ENCODE results near the gene FKRP. TPM values are rescaled to one million over a fixed set of nuclear protein-coding genes. Genes with fewer than 3 reads are reported as not detected.

The FKRP gene
- polyA plus RNA-seq, 1 donor (not counting 4 experiments of a cell fraction or from before 2014, with no cell fraction given), result 6.1 TPM

DNA sequence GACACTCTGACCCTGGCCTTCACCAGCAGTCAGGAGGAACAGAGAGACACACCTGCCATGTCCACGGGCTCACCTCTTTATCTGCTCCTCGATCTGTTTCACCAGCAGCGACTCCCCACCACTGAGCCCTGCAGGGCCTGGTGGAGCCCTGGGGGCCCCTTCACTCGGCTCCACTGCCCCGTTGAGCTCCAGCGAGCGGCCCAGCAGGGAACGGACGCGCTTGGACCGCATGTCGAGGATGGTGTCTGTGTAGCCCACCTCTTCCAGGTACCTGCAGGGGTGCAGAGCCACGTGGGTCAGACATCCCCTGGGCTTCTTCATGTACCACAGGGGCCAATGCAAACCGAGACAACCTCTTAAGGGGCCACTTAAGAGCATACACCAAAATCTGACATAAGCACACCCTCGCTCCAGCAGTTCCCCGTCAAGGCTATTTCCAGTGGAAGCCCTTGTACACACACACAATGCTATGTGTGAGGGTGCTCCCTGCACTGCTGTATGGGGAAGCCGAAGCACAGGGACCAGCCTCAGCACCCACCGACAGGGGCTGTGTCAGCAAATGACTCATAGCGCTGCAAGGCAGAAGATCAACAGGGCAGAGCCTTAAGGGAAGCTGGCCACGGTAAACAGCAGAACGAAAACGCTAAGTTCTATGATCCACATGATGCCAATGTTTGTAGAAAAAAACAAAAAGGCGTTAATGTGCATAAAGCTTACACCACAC is 12.7 kb upstream of the FKRP start:
- FAIRE-seq (no peak), DNase-seq (ENCODE audit: low read depth, low spot score) (no peak)
- Histone ChIP-seq H3K4me1 (ENCODE audit: control insufficient read depth, extremely low read depth, insufficient read depth, low read length) (peaks cover 5% of the 10 kb centered on the region), H2AFZ (ENCODE audit: control insufficient read depth, low read length) (no peak overlapping the region), H3K79me2 (ENCODE audit: control insufficient read depth, insufficient read depth, low read length) (peaks cover 63% of the 10 kb centered on the region), H3K27me3 (ENCODE audit: control insufficient read depth, extremely low read depth, insufficient read depth, low read length) (no peaks in the 10 kb centered on the region), H3K9me1 (ENCODE audit: control insufficient read depth, extremely low read depth, insufficient read depth, low read length) (no peaks in the 10 kb centered on the region), H3K4me3 (ENCODE audit: control insufficient read depth in 2 of 3, extremely low read depth in 1 of 3, insufficient read depth in 2 of 3, low read depth in 1 of 3, low read length in 3 of 3) (no peak overlapping the region), H3K9ac (ENCODE audit: control insufficient read depth, extremely low read depth, insufficient read depth, low read length) (no peak overlapping the region), H3K27ac (ENCODE audit: control insufficient read depth, insufficient read depth, low read length) (no peak overlapping the region), H3K9me3 (ENCODE audit: control insufficient read depth, low read depth, low read length) (no peaks in the 10 kb centered on the region), H4K20me1 (ENCODE audit: control insufficient read depth, extremely low read depth, insufficient read depth, low read length) (peaks cover 38% of the 10 kb centered on the region), H3K36me3 (ENCODE audit: control insufficient read depth in 2 of 2, extremely low read depth in 1 of 2, insufficient read depth in 2 of 2, low read length in 2 of 2) (peaks cover 55 to 56% of the 10 kb centered on the region in 2 experiments), H3K4me2 (ENCODE audit: control insufficient read depth, extremely low read depth, insufficient read depth, low read depth, low read length) (no peak overlapping the region)
- TF ChIP-seq, protein P1, sequence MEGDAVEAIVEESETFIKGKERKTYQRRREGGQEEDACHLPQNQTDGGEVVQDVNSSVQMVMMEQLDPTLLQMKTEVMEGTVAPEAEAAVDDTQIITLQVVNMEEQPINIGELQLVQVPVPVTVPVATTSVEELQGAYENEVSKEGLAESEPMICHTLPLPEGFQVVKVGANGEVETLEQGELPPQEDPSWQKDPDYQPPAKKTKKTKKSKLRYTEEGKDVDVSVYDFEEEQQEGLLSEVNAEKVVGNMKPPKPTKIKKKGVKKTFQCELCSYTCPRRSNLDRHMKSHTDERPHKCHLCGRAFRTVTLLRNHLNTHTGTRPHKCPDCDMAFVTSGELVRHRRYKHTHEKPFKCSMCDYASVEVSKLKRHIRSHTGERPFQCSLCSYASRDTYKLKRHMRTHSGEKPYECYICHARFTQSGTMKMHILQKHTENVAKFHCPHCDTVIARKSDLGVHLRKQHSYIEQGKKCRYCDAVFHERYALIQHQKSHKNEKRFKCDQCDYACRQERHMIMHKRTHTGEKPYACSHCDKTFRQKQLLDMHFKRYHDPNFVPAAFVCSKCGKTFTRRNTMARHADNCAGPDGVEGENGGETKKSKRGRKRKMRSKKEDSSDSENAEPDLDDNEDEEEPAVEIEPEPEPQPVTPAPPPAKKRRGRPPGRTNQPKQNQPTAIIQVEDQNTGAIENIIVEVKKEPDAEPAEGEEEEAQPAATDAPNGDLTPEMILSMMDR (optimal IDR thresholded peaks at IDR 0.05 in 1 of 3, IDR thresholded peaks at IDR 0.05 in 1 of 3, conservative IDR thresholded peaks at IDR 0.05 in 1 of 3; ENCODE audit: extremely low read depth in 1 of 3, insufficient read depth in 2 of 3, low read length in 3 of 3), result no peak
- TF ChIP-seq EZH2 (IDR thresholded peaks at IDR 0.05; ENCODE audit: low read length), result no peak
- dilution Hi-C loops (cut with MboI; ENCODE audit: extremely low pct_ligation_motif_present, low sequenced_read_pairs), result no loop called here

GRCh38 chr19:46733690-46734292 is 12.1 kb upstream of the FKRP start:
- H3K27me3 ChIP-seq (ENCODE audit: control insufficient read depth, extremely low read depth, insufficient read depth, low read length), result no peaks in the 10 kb centered on the region
- no peak overlapping the region for H2AFZ ChIP-seq (ENCODE audit: control insufficient read depth, low read length)
- peaks cover 34% of the 10 kb centered on the region for H4K20me1 ChIP-seq (ENCODE audit: control insufficient read depth, extremely low read depth, insufficient read depth, low read length)
- FAIRE-seq (no peak), DNase-seq (ENCODE audit: low read depth, low spot score) (no peak)
- H3K4me3 ChIP-seq (ENCODE audit: control insufficient read depth in 2 of 3, extremely low read depth in 1 of 3, insufficient read depth in 2 of 3, low read depth in 1 of 3, low read length in 3 of 3), result no peak overlapping the region
- no peak overlapping the region for H3K4me2 ChIP-seq (ENCODE audit: control insufficient read depth, extremely low read depth, insufficient read depth, low read depth, low read length)
- TF ChIP-seq, protein P1 (optimal IDR thresholded peaks at IDR 0.05 in 1 of 3, IDR thresholded peaks at IDR 0.05 in 1 of 3, conservative IDR thresholded peaks at IDR 0.05 in 1 of 3; ENCODE audit: extremely low read depth in 1 of 3, insufficient read depth in 2 of 3, low read length in 3 of 3), result no peak
- TF ChIP-seq EZH2 (IDR thresholded peaks at IDR 0.05; ENCODE audit: low read length), result no peak
- H3K79me2 ChIP-seq (ENCODE audit: control insufficient read depth, insufficient read depth, low read length), result peaks cover 64% of the 10 kb centered on the region
- no peak overlapping the region for H3K9ac ChIP-seq (ENCODE audit: control insufficient read depth, extremely low read depth, insufficient read depth, low read length)
- H3K9me1 ChIP-seq (ENCODE audit: control insufficient read depth, extremely low read depth, insufficient read depth, low read length), result no peaks in the 10 kb centered on the region
- no peak overlapping the region for H3K27ac ChIP-seq (ENCODE audit: control insufficient read depth, insufficient read depth, low read length)
- peaks cover 54 to 55% of the 10 kb centered on the region in 2 experiments for H3K36me3 ChIP-seq (ENCODE audit: control insufficient read depth in 2 of 2, extremely low read depth in 1 of 2, insufficient read depth in 2 of 2, low read length in 2 of 2)
- peaks cover 5% of the 10 kb centered on the region for H3K4me1 ChIP-seq (ENCODE audit: control insufficient read depth, extremely low read depth, insufficient read depth, low read length)
- dilution Hi-C loops (cut with MboI; ENCODE audit: extremely low pct_ligation_motif_present, low sequenced_read_pairs), result no loop called here
- H3K9me3 ChIP-seq (ENCODE audit: control insufficient read depth, low read depth, low read length), result no peaks in the 10 kb centered on the region
